A673 (cell line): ENCODE measurements around the gene TDRD3.
A peak's percentile ranks its signal among the peaks of the same experiment; 100 is the strongest.

Source experiments
- EZH2 ChIP-seq: fragments of 200-600 bp; sonication (generic); IDR thresholded peaks from 2 replicates; pipeline ENCODE4 v1.6.1; 2017; ENCODE audit warnings: borderline replicate concordance, low read depth, mild to moderate bottlenecking, mixed read lengths, antibody characterized with exemption, low read length; ENCODE audit not compliant: poor library complexity, severe bottlenecking
- TF ChIP-seq, protein P1 (sequence below): fragments of 300-800, 200-600 bp; sonication (generic); conservative IDR thresholded peaks from 2 replicates; pipeline ENCODE4 v1.5.1; 2017; ENCODE audit warnings: low read depth, mild to moderate bottlenecking, antibody characterized with exemption, low read length, moderate library complexity, mixed read lengths

DNA sequence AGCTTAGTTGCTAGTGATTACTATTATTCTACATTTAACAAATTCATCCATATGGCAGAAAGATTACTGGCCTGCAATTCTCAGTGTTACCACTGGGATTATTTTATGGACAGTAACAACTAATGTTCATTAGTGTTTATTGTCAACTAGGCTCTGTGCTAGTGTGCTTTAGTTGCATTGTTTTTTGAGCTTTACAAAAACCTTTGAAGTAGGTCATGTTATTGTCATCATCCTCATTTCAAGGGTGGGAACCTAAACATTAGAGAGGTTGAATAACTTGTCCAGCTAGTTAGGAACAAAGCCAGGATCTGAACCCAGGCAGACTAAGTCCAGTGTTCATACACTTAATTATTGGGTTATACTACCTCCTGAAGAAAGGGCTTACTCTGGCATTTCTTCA, 27.8 kb upstream of the TDRD3 start:
- TF ChIP-seq, protein P1, sequence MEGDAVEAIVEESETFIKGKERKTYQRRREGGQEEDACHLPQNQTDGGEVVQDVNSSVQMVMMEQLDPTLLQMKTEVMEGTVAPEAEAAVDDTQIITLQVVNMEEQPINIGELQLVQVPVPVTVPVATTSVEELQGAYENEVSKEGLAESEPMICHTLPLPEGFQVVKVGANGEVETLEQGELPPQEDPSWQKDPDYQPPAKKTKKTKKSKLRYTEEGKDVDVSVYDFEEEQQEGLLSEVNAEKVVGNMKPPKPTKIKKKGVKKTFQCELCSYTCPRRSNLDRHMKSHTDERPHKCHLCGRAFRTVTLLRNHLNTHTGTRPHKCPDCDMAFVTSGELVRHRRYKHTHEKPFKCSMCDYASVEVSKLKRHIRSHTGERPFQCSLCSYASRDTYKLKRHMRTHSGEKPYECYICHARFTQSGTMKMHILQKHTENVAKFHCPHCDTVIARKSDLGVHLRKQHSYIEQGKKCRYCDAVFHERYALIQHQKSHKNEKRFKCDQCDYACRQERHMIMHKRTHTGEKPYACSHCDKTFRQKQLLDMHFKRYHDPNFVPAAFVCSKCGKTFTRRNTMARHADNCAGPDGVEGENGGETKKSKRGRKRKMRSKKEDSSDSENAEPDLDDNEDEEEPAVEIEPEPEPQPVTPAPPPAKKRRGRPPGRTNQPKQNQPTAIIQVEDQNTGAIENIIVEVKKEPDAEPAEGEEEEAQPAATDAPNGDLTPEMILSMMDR, result peak; percentile 46
- TF ChIP-seq EZH2, result no peak
